Osteocyte (in vitro differentiated cells): ENCODE data around the gene DAG1. TPM values are rescaled to one million over a fixed set of nuclear protein-coding genes. Genes with fewer than 3 reads are reported as not detected.
A peak's percentile ranks its signal among the peaks of the same experiment; 100 is the strongest.

Experiments used
- DNase-seq: peaks from one replicate; pipeline ENCODE4 v3.0.0; 2021; ENCODE audit warnings: mixed read lengths; ENCODE audit not compliant: unreplicated experiment; ENCODE audit errors: extremely low spot score
- H3K27ac Mint-ChIP-seq: one replicate; pipeline ENCODE4 v1.8.0; 2021; ENCODE audit warnings: mild to moderate bottlenecking, mixed read lengths; ENCODE audit not compliant: unreplicated experiment
- H3K27me3 Mint-ChIP-seq: one replicate; pipeline ENCODE4 v1.8.0; 2021; ENCODE audit warnings: mixed read lengths; ENCODE audit not compliant: unreplicated experiment
- H3K36me3 Mint-ChIP-seq: one replicate; pipeline ENCODE4 v1.8.0; 2021; ENCODE audit warnings: mixed read lengths; ENCODE audit not compliant: unreplicated experiment
- H3K4me1 Mint-ChIP-seq: one replicate; pipeline ENCODE4 v1.8.0; 2021; ENCODE audit warnings: mixed read lengths; ENCODE audit not compliant: unreplicated experiment
- H3K4me3 Mint-ChIP-seq: one replicate; pipeline ENCODE4 v1.8.0; 2021; ENCODE audit warnings: mild to moderate bottlenecking, moderate library complexity, mixed read lengths; ENCODE audit not compliant: unreplicated experiment
- H3K9me3 Mint-ChIP-seq: one replicate; pipeline ENCODE4 v1.8.0; 2021; ENCODE audit warnings: mixed read lengths; ENCODE audit not compliant: unreplicated experiment
- total RNA-seq: library from RNA; stranded (reverse); gene quantifications from 2 replicates; pipeline ENCODE4 v1.2.1, GENCODE V29; 2021
- TF ChIP-seq, protein P1 (sequence below): fragments of 200-600 bp; sonication (generic); IDR thresholded peaks from 2 replicates; pipeline ENCODE4 v1.5.0; 2021; ENCODE audit warnings: antibody characterized with exemption, mild to moderate bottlenecking, moderate library complexity

Gene DAG1
- total RNA-seq, 1 donor from 2014 or later, result 136 TPM

DNA sequence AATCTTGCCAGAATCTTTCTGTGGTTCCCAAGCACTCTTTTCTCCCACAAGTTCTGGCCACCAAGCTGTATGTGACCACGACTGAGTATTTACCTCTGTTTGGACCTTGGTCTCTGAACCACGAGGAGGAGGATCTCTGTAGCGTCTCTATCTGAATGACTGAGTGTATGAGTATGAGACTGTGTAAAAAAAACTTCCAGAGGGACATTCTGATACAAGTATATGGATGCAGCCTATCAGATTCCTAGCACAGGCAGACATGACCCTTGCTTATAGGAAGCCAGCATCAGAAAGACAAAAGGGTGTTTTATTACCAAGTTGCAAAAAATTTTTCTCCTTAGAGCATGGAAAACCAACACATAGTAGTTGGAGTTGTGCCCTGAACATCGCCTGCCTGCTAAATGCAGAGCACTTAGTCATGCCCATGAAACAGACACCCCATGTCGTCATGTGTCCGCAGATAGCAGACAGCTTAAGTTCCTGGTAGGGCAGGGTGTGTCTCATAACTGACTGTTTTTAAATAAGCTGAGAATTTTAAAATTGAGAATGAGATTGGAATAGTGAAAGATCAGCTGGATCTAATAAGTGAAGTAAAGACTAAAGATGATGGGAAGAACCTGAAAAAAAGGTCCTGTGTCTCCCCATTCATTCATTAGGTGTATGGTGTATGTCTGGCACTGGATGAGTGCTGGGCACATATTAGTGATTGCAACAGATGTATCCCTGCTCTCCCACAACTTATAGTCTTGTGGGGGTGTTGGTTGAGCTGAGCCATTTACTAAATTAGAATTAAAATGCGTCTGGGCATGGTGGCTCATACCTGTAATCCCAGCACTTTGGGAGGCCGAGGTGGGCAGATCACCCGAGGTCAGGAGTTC is 30.9 kb downstream of the DAG1 start:
- Mint-ChIP-seq H3K9me3 (no peaks in the 10 kb centered on the region), H3K27me3 (no peaks in the 10 kb centered on the region), H3K4me3 (peak overlapping the region; percentile 31), H3K36me3 (peaks cover 7% of the 10 kb centered on the region), H3K27ac (peak overlapping the region; percentile 98), H3K4me1 (peaks cover 19% of the 10 kb centered on the region)
- TF ChIP-seq, protein P1, sequence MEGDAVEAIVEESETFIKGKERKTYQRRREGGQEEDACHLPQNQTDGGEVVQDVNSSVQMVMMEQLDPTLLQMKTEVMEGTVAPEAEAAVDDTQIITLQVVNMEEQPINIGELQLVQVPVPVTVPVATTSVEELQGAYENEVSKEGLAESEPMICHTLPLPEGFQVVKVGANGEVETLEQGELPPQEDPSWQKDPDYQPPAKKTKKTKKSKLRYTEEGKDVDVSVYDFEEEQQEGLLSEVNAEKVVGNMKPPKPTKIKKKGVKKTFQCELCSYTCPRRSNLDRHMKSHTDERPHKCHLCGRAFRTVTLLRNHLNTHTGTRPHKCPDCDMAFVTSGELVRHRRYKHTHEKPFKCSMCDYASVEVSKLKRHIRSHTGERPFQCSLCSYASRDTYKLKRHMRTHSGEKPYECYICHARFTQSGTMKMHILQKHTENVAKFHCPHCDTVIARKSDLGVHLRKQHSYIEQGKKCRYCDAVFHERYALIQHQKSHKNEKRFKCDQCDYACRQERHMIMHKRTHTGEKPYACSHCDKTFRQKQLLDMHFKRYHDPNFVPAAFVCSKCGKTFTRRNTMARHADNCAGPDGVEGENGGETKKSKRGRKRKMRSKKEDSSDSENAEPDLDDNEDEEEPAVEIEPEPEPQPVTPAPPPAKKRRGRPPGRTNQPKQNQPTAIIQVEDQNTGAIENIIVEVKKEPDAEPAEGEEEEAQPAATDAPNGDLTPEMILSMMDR, result no peak
- DNase-seq, result no peak

GRCh38 chr3:49501842-49502241 is 31.8 kb downstream of the DAG1 start:
- peak overlapping the region; percentile 98 for H3K27ac Mint-ChIP-seq

DNA sequence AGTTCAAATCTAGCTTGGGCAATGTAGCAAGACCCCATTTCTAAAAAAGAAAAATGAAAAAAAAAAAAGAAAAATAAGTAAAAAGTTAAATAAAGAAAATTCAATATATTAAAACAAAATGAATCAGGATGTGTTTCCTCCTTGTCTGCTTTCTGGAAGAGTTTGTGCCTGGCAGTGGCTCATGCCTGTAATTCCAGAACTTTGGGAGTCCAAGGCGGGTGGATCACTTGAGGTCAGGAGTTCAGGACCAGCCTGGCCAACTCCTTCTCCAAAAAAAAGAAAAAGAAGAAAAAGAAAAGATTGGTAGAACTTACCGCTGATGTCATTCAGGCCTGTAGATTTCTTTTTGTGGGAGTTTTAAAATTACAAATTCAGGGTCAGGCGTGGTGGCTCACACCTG is 36.8 kb downstream of the DAG1 start:
- H3K4me1 Mint-ChIP-seq, result peaks cover 2% of the 10 kb centered on the region
- H3K9me3 Mint-ChIP-seq, result no peaks in the 10 kb centered on the region

More at GRCh38 chr3:49501842-49502241, 31.8 kb downstream of the DAG1 start:
- TF ChIP-seq, protein P1, result no peak
- Mint-ChIP-seq H3K4me3 (no peak overlapping the region), H3K36me3 (peaks cover 7% of the 10 kb centered on the region), H3K9me3 (no peaks in the 10 kb centered on the region), H3K27me3 (no peaks in the 10 kb centered on the region), H3K4me1 (peaks cover 19% of the 10 kb centered on the region)
- no peak for DNase-seq

DNA sequence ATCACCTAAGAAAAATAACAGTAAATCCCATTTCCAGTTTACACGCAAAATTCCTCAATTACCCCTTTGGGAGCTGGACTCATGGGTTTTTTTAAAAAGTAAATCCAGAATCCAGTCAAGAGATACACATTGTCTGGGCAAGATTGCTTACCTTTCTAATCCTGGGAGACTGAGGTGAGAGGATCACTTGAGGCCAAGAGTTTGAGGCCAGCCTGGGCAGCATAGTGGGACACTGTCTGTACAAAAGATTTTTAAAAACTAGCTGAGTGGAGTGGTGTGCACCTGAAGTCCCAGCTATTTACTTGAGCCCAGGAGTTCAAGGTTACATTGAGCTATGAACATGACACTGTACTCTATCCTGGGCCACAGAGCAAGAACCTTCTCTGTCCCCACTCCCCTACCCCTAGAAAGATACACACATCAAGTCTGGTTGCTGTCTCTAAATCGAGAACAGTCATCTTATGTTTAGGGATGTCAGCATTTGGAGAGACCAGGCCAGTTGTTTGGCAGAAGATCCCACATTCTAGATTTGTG is 39.0 kb downstream of the DAG1 start:
- H3K4me1 Mint-ChIP-seq, result peaks cover under 1% of the 10 kb centered on the region
- H3K4me3 Mint-ChIP-seq, result no peak overlapping the region
- TF ChIP-seq, protein P1, result no peak
- no peak overlapping the region for H3K27ac Mint-ChIP-seq
- H3K9me3 Mint-ChIP-seq, result no peaks in the 10 kb centered on the region
- DNase-seq, result no peak
- H3K27me3 Mint-ChIP-seq, result no peaks in the 10 kb centered on the region
- peaks cover 16% of the 10 kb centered on the region for H3K36me3 Mint-ChIP-seq

More for the DNA sequence above, 36.8 kb downstream of the DAG1 start:
- DNase-seq, result no peak
- TF ChIP-seq, protein P1, result no peak
- peaks cover 14% of the 10 kb centered on the region for H3K36me3 Mint-ChIP-seq
- H3K27me3 Mint-ChIP-seq, result no peaks in the 10 kb centered on the region
- no peak overlapping the region for H3K27ac Mint-ChIP-seq
- H3K4me3 Mint-ChIP-seq, result no peak overlapping the region

DNA sequence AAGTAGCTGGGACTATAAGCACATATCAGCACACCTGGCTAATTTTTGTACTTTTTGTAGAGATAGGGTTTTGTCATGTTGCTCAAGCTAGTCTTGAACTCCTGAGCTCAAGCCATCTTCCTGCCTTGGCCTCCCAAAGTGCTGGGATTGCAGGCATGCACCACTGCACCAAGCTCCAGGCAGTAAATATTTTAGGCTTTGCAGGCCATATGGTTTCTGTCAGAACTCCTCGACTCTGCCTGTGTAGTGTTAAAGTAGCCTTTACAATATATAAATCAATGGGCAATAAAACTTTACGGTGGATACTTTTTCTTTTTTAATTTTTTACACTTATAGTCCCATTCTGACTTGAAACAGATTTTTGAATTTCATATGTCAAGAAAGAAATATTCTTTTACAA is 41.6 kb downstream of the DAG1 start:
- Mint-ChIP-seq H3K36me3 (peaks cover 24% of the 10 kb centered on the region), H3K4me1 (no peaks in the 10 kb centered on the region), H3K27me3 (no peaks in the 10 kb centered on the region), H3K9me3 (no peaks in the 10 kb centered on the region), H3K27ac (no peak overlapping the region), H3K4me3 (no peak overlapping the region)
- TF ChIP-seq, protein P1, result no peak
- no peak for DNase-seq
